H9 (cell line): ENCODE data around the gene OTOF. TPM values are rescaled to one million over a fixed set of nuclear protein-coding genes. Genes with fewer than 3 reads are reported as not detected.

Source experiments
- DNase-seq: peaks from one replicate; pipeline ENCODE4 v3.0.0-alpha.2; 2017
- H2AFZ ChIP-seq: one replicate; pipeline ENCODE4 v1.6.1; 2013; ENCODE audit warnings: mild to moderate bottlenecking, low read length, control low read depth, moderate library complexity
- H2AK5ac ChIP-seq: 2 replicates; pipeline ENCODE4 v1.6.1; 2013; ENCODE audit warnings: low read length, control low read depth, mixed read lengths; ENCODE audit not compliant: insufficient read length
- H2BK120ac ChIP-seq: one replicate; pipeline ENCODE4 v1.6.1; 2013; ENCODE audit warnings: low read depth, mild to moderate bottlenecking, low read length, control low read depth, inconsistent platforms; ENCODE audit not compliant: poor library complexity, severe bottlenecking
- H2BK12ac ChIP-seq: 2 replicates; pipeline ENCODE4 v1.6.1; 2013; ENCODE audit warnings: low read length, control low read depth, mixed read lengths, low read depth; ENCODE audit not compliant: insufficient read length
- H2BK15ac ChIP-seq: 2 replicates; pipeline ENCODE4 v1.6.1; 2013; ENCODE audit warnings: low read depth, low read length, control low read depth
- H2BK20ac ChIP-seq: one replicate; pipeline ENCODE4 v1.6.1; 2013; ENCODE audit warnings: low read depth, mild to moderate bottlenecking, low read length, control low read depth, inconsistent platforms; ENCODE audit not compliant: poor library complexity, severe bottlenecking
- H2BK5ac ChIP-seq: 2 replicates; pipeline ENCODE4 v1.6.1; 2013; ENCODE audit warnings: low read length, control low read depth, mixed read lengths; ENCODE audit not compliant: insufficient read length
- H3K14ac ChIP-seq: 2 replicates; pipeline ENCODE4 v1.6.1; 2013; ENCODE audit warnings: low read length, control low read depth; ENCODE audit not compliant: insufficient read depth
- H3K18ac ChIP-seq: 2 replicates; pipeline ENCODE4 v1.6.1; 2013; ENCODE audit warnings: low read depth, mild to moderate bottlenecking, mixed read lengths, low read length, control low read depth; ENCODE audit not compliant: insufficient read length
- H3K23ac ChIP-seq: 2 replicates; pipeline ENCODE4 v1.6.1; 2013; ENCODE audit warnings: low read length, control low read depth, mixed read lengths, low read depth; ENCODE audit not compliant: insufficient read length
- H3K23me2 ChIP-seq: 2 replicates; pipeline ENCODE4 v1.6.1; 2013; ENCODE audit warnings: low read depth, mild to moderate bottlenecking, mixed read lengths, low read length, control low read depth; ENCODE audit not compliant: insufficient read length, poor library complexity, severe bottlenecking
- H3K27ac ChIP-seq: 2 replicates; pipeline ENCODE4 v1.5.1; 2013; ENCODE audit warnings: low read length, control low read depth, mixed read lengths, low read depth; ENCODE audit not compliant: insufficient read length
- H3K27me3 ChIP-seq: 2 replicates; pipeline ENCODE4 v1.6.1; 2013; ENCODE audit warnings: low read length, control low read depth, inconsistent platforms; ENCODE audit not compliant: insufficient read depth
- H3K4ac ChIP-seq: 2 replicates; pipeline ENCODE4 v1.6.1; 2013; ENCODE audit warnings: low read depth, mild to moderate bottlenecking, control low read depth, inconsistent platforms, low read length, moderate library complexity
- H3K4me1 ChIP-seq: 2 replicates; pipeline ENCODE4 v1.6.1; 2013; ENCODE audit warnings: low read length, control low read depth, inconsistent platforms; ENCODE audit not compliant: insufficient read depth
- H3K4me2 ChIP-seq: 2 replicates; pipeline ENCODE4 v1.6.1; 2013; ENCODE audit warnings: low read length, control low read depth, mixed read lengths; ENCODE audit not compliant: insufficient read length, insufficient read depth
- H3K56ac ChIP-seq: 2 replicates; pipeline ENCODE4 v1.6.1; 2013; ENCODE audit warnings: low read depth, mild to moderate bottlenecking, mixed read lengths, low read length, control low read depth; ENCODE audit not compliant: insufficient read length
- H3K79me1 ChIP-seq: 2 replicates; pipeline ENCODE4 v1.6.1; 2013; ENCODE audit warnings: low read depth, mild to moderate bottlenecking, moderate library complexity, low read length, control low read depth, inconsistent platforms; ENCODE audit not compliant: insufficient read depth, poor library complexity, severe bottlenecking
- H3K79me2 ChIP-seq: 2 replicates; pipeline ENCODE4 v1.6.1; 2013; ENCODE audit warnings: low read length, control low read depth, inconsistent platforms; ENCODE audit not compliant: insufficient read depth
- H3K9ac ChIP-seq: 2 replicates; pipeline ENCODE4 v1.6.1; 2013; ENCODE audit warnings: low read length, control low read depth, mixed read lengths; ENCODE audit not compliant: insufficient read length; ENCODE audit errors: extremely low read depth
- H3K9me3 ChIP-seq: one replicate; pipeline ENCODE4 v1.6.1; 2013; ENCODE audit warnings: low read depth, low read length, inconsistent platforms; ENCODE audit not compliant: control insufficient read depth
- H3T11ph ChIP-seq: one replicate; pipeline ENCODE4 v1.6.1; 2013; ENCODE audit warnings: mild to moderate bottlenecking, low read length, control low read depth, inconsistent platforms
- H4K20me1 ChIP-seq: one replicate; pipeline ENCODE4 v1.6.1; 2013; ENCODE audit not compliant: control insufficient read depth, insufficient read length, insufficient read depth
- H4K5ac ChIP-seq: 2 replicates; pipeline ENCODE4 v1.6.1; 2013; ENCODE audit warnings: low read depth, mild to moderate bottlenecking, mixed read lengths, low read length, control low read depth; ENCODE audit not compliant: insufficient read length
- H4K8ac ChIP-seq: replicated peaks from 2 replicates; pipeline ENCODE4 v1.6.1; 2013; ENCODE audit warnings: low read length, control low read depth, mixed read lengths, low read depth; ENCODE audit not compliant: insufficient read length
- H4K91ac ChIP-seq: 2 replicates; pipeline ENCODE4 v1.6.1; 2013; ENCODE audit warnings: low read depth, mild to moderate bottlenecking, moderate library complexity, mixed read lengths, low read length, control low read depth; ENCODE audit not compliant: insufficient read length
- H3K27ac Mint-ChIP-seq, 3 experiments: 2 replicates in 2 of 3; 3 replicates in 1 of 3; pipeline ENCODE4 v1.8.0; 2020 to 2021; ENCODE audit warnings: mixed read lengths in 3 of 3, mild to moderate bottlenecking in 1 of 3, moderate library complexity in 1 of 3
- H3K27me3 Mint-ChIP-seq: 2 replicates; pipeline ENCODE4 v1.8.0; 2021; ENCODE audit warnings: low read depth, mild to moderate bottlenecking, moderate library complexity, mixed read lengths
- H3K36me3 Mint-ChIP-seq, 3 experiments: 2 replicates in 2 of 3; 3 replicates in 1 of 3; pipeline ENCODE4 v1.8.0; 2020 to 2021; ENCODE audit warnings: low read depth in 3 of 3, mixed read lengths in 3 of 3; ENCODE audit not compliant: insufficient read depth in 1 of 3
- H3K4me1 Mint-ChIP-seq, 2 experiments: 2 replicates each; pipeline ENCODE4 v1.8.0; 2020; ENCODE audit warnings: mixed read lengths in 2 of 2
- H3K4me3 Mint-ChIP-seq, 2 experiments: 2 replicates in 1 of 2; 3 replicates in 1 of 2; pipeline ENCODE4 v1.8.0; 2020 to 2021; ENCODE audit warnings: mild to moderate bottlenecking in 2 of 2, mixed read lengths in 2 of 2, moderate library complexity in 1 of 2
- H3K9me3 Mint-ChIP-seq, 2 experiments: 2 replicates in 1 of 2; 3 replicates in 1 of 2; pipeline ENCODE4 v1.8.0; 2020; ENCODE audit warnings: mild to moderate bottlenecking in 2 of 2, mixed read lengths in 2 of 2, moderate library complexity in 1 of 2
- whole genome bisulfite sequencing: extraction: QIAGEN DNeasy Blood & Tissue Kit; methylation state at CpG from one replicate; pipeline ENCODE4 v1.1.7; 2013; ENCODE audit warnings: missing lambda C conversion rate, low lambda C conversion rate, mixed read lengths; ENCODE audit not compliant: insufficient read length; ENCODE audit errors: extremely low coverage; 5-methylcytosine and 5-hydroxymethylcytosine counted together
- total RNA-seq: library from RNA; stranded (reverse); gene quantifications from 2 replicates; pipeline ENCODE4 v1.2.1, GENCODE V29; 2021
- TF ChIP-seq, protein P1 (sequence below): fragments of 200-600 bp; sonication (generic); conservative IDR thresholded peaks from 3 replicates; pipeline ENCODE4 v1.8.0; 2021; ENCODE audit warnings: antibody characterized with exemption, mild to moderate bottlenecking

Gene OTOF
- total RNA-seq, 1 experiment from 2014 or later = 0.35 TPM

DNA sequence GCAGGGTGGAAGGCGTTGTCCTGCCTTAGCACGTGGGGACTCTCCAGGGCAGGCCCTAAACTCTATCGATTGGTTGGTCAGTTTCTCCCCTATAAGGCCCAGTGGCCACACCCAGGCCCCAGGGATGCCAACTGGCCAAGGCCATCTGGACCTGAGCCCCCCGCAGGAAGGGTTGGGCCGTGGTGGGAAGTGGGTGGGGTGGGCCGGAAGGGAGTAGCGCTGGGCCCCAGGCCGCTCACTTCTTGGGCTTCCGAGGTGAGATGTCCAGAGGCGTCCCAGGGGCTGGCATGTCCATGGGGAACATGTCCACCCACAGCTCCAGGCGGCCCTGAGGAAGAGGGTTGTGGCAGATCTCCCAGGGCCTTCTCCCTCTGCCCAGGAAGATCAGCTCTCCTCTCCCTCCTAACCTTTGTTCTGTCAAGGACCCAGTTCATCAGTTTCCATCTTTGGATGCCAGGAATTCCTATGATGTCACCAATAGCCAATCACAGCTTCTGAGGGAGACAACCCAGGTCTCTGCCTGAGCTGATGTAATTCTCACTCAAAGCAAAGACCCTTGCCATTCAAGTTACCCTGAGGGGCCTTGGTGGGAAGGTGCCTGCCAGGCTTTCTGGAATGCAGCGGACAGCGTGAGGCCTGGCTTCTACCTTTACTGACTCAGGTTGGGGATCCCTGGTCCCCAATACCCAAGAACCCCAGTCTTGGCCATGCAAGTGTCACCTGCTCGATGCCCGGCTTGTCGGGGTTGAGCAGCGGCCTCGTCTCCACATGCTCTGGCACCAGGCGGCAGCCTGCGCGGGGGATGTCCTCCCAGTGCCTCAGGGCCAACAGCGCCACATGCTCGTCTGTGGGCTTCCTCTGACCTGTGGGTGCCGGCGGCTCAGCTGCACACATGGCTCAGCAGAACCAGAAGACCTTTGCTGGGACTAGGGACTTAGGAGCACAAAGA is 14.4 kb downstream of the OTOF start:
- Histone ChIP-seq H4K91ac (peak overlapping the region; percentile 48), H3K14ac (peak overlapping the region; percentile 75), H3K9ac (no peak overlapping the region), H2BK20ac (no peak overlapping the region), H3K23ac (no peak overlapping the region), H3K4me2 (no peak overlapping the region), H2BK5ac (no peak overlapping the region), H2AFZ (no peak overlapping the region), H4K20me1 (no peaks in the 10 kb centered on the region), H3K79me1 (no peaks in the 10 kb centered on the region), H3K9me3 (no peaks in the 10 kb centered on the region), H3K18ac (peak overlapping the region; percentile 73), H2BK15ac (no peak overlapping the region), H3K4ac (peak overlapping the region; percentile 36; the same call in 1 of the 2 replicates), H3K79me2 (no peaks in the 10 kb centered on the region), H2BK120ac (no peak overlapping the region), H3K23me2 (no peaks in the 10 kb centered on the region), H4K8ac (no peak overlapping the region), H2BK12ac (no peak overlapping the region), H2AK5ac (no peak overlapping the region), H3K4me1 (no peaks in the 10 kb centered on the region), H3K27ac (no peak overlapping the region), H4K5ac (no peak overlapping the region), H3K27me3 (no peaks in the 10 kb centered on the region), H3T11ph (no peak overlapping the region), H3K56ac (no peak overlapping the region)
- Mint-ChIP-seq H3K4me1 (peaks cover 46 to 63% of the 10 kb centered on the region in 2 experiments), H3K27ac (peak overlapping the region; percentile 59 to 88 (median 64); a peak in 5 of 7 replicates), H3K9me3 (peaks cover 0 to 3% of the 10 kb centered on the region in 2 experiments; a peak in 2 of 5 replicates), H3K4me3 (no peak overlapping the region; a peak in 1 of 5 replicates), H3K36me3 (no peaks in the 10 kb centered on the region), H3K27me3 (no peaks in the 10 kb centered on the region; the same call in 1 of the 2 replicates)
- no CpG with 5 or more reads among the region's 25 CpGs for WGBS
- peak; percentile 68 for DNase-seq
- TF ChIP-seq, protein P1, sequence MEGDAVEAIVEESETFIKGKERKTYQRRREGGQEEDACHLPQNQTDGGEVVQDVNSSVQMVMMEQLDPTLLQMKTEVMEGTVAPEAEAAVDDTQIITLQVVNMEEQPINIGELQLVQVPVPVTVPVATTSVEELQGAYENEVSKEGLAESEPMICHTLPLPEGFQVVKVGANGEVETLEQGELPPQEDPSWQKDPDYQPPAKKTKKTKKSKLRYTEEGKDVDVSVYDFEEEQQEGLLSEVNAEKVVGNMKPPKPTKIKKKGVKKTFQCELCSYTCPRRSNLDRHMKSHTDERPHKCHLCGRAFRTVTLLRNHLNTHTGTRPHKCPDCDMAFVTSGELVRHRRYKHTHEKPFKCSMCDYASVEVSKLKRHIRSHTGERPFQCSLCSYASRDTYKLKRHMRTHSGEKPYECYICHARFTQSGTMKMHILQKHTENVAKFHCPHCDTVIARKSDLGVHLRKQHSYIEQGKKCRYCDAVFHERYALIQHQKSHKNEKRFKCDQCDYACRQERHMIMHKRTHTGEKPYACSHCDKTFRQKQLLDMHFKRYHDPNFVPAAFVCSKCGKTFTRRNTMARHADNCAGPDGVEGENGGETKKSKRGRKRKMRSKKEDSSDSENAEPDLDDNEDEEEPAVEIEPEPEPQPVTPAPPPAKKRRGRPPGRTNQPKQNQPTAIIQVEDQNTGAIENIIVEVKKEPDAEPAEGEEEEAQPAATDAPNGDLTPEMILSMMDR = no peak
